CD4-positive, alpha-beta memory T cell (primary cell): ENCODE results near the gene DNAH1. TPM values are rescaled to one million over a fixed set of nuclear protein-coding genes. Genes with fewer than 3 reads are reported as not detected.

Experiments
- CTCF ChIA-PET: fragments of 350-600 bp; sonication (Branson Sonifier 250); formaldehyde crosslinking; loops from one replicate; lab custom pipeline; 2021; ENCODE audit warnings: inconsistent platforms; ENCODE audit not compliant: partially characterized antibody; lab: Charles Lee
- POLR2A ChIA-PET: fragments of 350-600 bp; sonication (Branson Sonifier 250); formaldehyde crosslinking; loops from one replicate; lab custom pipeline; 2021; ENCODE audit not compliant: partially characterized antibody; lab: Charles Lee
- DNase-seq, 5 donors: peaks; one replicate each; pipeline versions ENCODE4 v3.0.0 to v3.0.0-alpha.2; 2020 to 2022; ENCODE audit warnings: mixed read lengths in 1 of 5
- H3K27ac ChIP-seq: one replicate; pipeline ENCODE4 v1.7.0; 2013; ENCODE audit warnings: low read depth, low read length
- H3K27me3 ChIP-seq: 2 replicates; pipeline ENCODE4 v1.7.0; 2013; ENCODE audit warnings: mild to moderate bottlenecking, low read length, moderate library complexity; ENCODE audit not compliant: insufficient read depth
- H3K36me3 ChIP-seq: 2 replicates; pipeline ENCODE4 v1.7.0; 2013; ENCODE audit warnings: mild to moderate bottlenecking, low read length, moderate library complexity; ENCODE audit not compliant: insufficient read depth
- H3K4me1 ChIP-seq: 2 replicates; pipeline ENCODE4 v1.7.0; 2013; ENCODE audit warnings: mild to moderate bottlenecking, low read length, moderate library complexity; ENCODE audit not compliant: insufficient read depth
- H3K4me3 ChIP-seq, 2 donors: one replicate each; pipeline ENCODE4 v1.7.0; 2013; ENCODE audit warnings: low read length in 2 of 2, mild to moderate bottlenecking in 1 of 2
- H3K9me3 ChIP-seq, 2 donors: one replicate each; pipeline ENCODE4 v1.7.0; 2013; ENCODE audit warnings: low read length in 2 of 2, control low read depth in 1 of 2; ENCODE audit not compliant: control insufficient read depth in 1 of 2
- H3K27ac Mint-ChIP-seq, 7 donors: one replicate each; pipeline ENCODE4 v1.8.0; 2020 to 2021; ENCODE audit warnings: mixed read lengths in 7 of 7, mild to moderate bottlenecking in 6 of 7, inconsistent platforms in 3 of 7, moderate library complexity in 3 of 7
- H3K27me3 Mint-ChIP-seq, 2 donors: one replicate each; pipeline ENCODE4 v1.8.0; 2020 to 2021; ENCODE audit warnings: mixed read lengths in 2 of 2
- H3K36me3 Mint-ChIP-seq, 2 donors: one replicate each; pipeline ENCODE4 v1.8.0; 2020 to 2021; ENCODE audit warnings: mixed read lengths in 2 of 2, inconsistent platforms in 1 of 2, mild to moderate bottlenecking in 1 of 2
- H3K4me1 Mint-ChIP-seq, 4 donors: one replicate each; pipeline ENCODE4 v1.8.0; 2020 to 2021; ENCODE audit warnings: mixed read lengths in 4 of 4, mild to moderate bottlenecking in 1 of 4
- H3K4me3 Mint-ChIP-seq, 8 donors: one replicate each; pipeline ENCODE4 v1.8.0; 2020 to 2021; ENCODE audit warnings: mixed read lengths in 8 of 8, mild to moderate bottlenecking in 7 of 8, moderate library complexity in 6 of 8, inconsistent platforms in 3 of 8
- H3K9me3 Mint-ChIP-seq, 8 donors: one replicate each; pipeline ENCODE4 v1.8.0; 2020 to 2021; ENCODE audit warnings: mixed read lengths in 8 of 8, mild to moderate bottlenecking in 5 of 8, inconsistent platforms in 3 of 8, moderate library complexity in 1 of 8
- intact Hi-C: fragments of 100-400 bp; cut with micrococcal nuclease; formaldehyde crosslinking; loops from one replicate; pipeline ENCODE4 v1.15.1; 2023
- polyA plus RNA-seq, 2 donors: library from polyadenylated mRNA; unstranded; fragments of 300-500 nt; fragmentation: Illumina TruSeq; gene quantifications; one replicate each; pipeline ENCODE4 v1.2.3, GENCODE V29; 2021
- total RNA-seq, 2 experiments: library from RNA; stranded (reverse); gene quantifications; one replicate each; pipeline ENCODE4 v1.2.3, GENCODE V29; 2021

Gene DNAH1
- total and polyA plus RNA-seq, 4 experiments from 2014 or later = 0.02 to 49.8 (median 23.1) TPM

DNA sequence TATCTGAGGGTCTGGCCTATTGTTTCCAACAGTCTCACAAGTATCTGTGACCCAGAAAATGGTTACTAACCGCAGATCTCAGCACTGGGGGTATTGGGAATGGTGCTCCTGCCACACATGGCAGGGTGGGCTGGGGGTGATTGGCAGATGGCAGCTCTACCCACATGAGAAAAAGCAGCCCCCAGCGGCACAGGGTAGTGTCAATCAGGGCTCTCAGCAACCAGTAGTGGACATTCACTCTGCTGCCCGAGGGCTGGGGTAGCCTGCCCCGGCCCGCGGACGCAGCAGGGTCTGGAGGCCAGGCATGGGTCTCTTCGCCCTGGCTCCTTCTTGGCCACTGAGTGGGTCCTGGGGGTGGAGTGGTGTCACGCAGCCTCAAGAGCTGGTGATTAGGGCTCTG is 8.6 kb downstream of the DNAH1 start:
- CTCF ChIA-PET = no interaction called here
- POLR2A ChIA-PET = no interaction called here
- Histone ChIP-seq H3K4me3 (no peak overlapping the region), H3K4me1 (no peaks in the 10 kb centered on the region), H3K27me3 (no peaks in the 10 kb centered on the region), H3K9me3 (no peaks in the 10 kb centered on the region), H3K27ac (no peak overlapping the region), H3K36me3 (no peaks in the 10 kb centered on the region)
- DNase-seq = no peak
- Mint-ChIP-seq H3K4me3 (no peak overlapping the region), H3K9me3 (no peaks in the 10 kb centered on the region), H3K27ac (no peak overlapping the region), H3K36me3 (peaks cover 0 to 4% of the 10 kb centered on the region in 2 donors), H3K27me3 (no peaks in the 10 kb centered on the region), H3K4me1 (peaks cover 0 to 2% (median 0%) of the 10 kb centered on the region in 4 donors)
- intact Hi-C loops = no loop called here

DNA sequence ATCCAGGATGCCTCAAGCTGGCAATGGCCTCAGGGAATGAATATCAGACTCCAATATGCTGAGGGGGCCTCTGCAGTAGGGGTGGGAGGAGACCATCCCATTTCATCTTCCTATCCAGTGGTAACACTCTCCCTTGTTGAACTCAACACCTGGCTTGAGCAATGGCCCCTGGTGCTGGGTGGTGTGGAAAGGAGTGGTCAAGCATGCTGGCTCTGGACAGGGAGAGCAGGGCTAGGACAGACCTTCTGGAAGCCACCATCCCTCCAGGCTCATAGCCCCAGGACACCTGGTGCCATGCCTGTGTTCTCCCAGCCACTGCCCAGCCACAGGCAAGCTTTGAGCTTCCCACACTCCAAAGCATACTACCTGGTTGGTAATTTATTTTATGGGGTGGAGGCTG is 9.6 kb downstream of the DNAH1 start:
- ChIA-PET CTCF (no interaction called here), POLR2A (no interaction called here)
- Histone ChIP-seq H3K4me3 (no peak overlapping the region), H3K36me3 (no peaks in the 10 kb centered on the region), H3K9me3 (no peaks in the 10 kb centered on the region), H3K27me3 (no peaks in the 10 kb centered on the region), H3K4me1 (no peaks in the 10 kb centered on the region), H3K27ac (no peak overlapping the region)
- Mint-ChIP-seq H3K36me3 (peaks cover 0 to 8% of the 10 kb centered on the region in 2 donors), H3K27me3 (no peaks in the 10 kb centered on the region), H3K9me3 (no peaks in the 10 kb centered on the region), H3K4me3 (no peak overlapping the region), H3K27ac (no peak overlapping the region), H3K4me1 (peaks cover 0 to 4% (median 1%) of the 10 kb centered on the region in 4 donors)
- no peak for DNase-seq
- intact Hi-C loops = no loop called here

DNA sequence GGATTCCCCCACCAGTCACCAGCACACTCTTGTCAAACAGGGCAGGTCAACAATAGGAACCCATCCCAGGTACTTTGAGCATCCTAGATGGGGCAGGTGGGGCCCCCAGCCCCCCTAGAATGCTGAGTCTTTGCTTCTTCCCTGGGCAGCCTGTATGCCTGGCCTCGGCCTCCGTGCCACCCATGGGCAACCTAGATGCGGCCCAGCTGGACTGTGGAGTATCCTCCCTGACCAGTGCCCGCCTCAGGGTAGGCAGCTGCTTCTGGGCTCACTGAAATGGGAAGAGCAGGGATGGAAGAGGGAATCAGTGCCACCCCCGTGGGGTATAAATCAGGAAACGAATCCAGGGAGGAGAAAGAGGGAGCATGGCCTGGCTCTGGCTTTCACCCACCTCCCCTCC is 10.9 kb downstream of the DNAH1 start:
- Histone ChIP-seq H3K36me3 (no peaks in the 10 kb centered on the region), H3K27me3 (no peaks in the 10 kb centered on the region), H3K4me3 (no peak overlapping the region), H3K27ac (no peak overlapping the region), H3K4me1 (no peaks in the 10 kb centered on the region), H3K9me3 (no peaks in the 10 kb centered on the region)
- H3K4me1 Mint-ChIP-seq = peaks cover 0 to 4% (median 1%) of the 10 kb centered on the region in 4 donors
- intact Hi-C loops = no loop called here
- no peak for DNase-seq
- no peak overlapping the region for H3K27ac Mint-ChIP-seq
- CTCF ChIA-PET = interaction anchor here (2.0 kb wide), 1 partner anchor 12 kb away, joined by 6 read pairs; no protein-coding TSS in a partner anchor
- H3K27me3 Mint-ChIP-seq = no peaks in the 10 kb centered on the region
- peaks cover 0 to 6% of the 10 kb centered on the region in 2 donors for H3K36me3 Mint-ChIP-seq
- no peak overlapping the region for H3K4me3 Mint-ChIP-seq
- POLR2A ChIA-PET = interaction anchor here (0.9 kb wide), 1 partner anchor 77 kb away, joined by 3 read pairs; no protein-coding TSS in a partner anchor
- H3K9me3 Mint-ChIP-seq = no peaks in the 10 kb centered on the region

DNA sequence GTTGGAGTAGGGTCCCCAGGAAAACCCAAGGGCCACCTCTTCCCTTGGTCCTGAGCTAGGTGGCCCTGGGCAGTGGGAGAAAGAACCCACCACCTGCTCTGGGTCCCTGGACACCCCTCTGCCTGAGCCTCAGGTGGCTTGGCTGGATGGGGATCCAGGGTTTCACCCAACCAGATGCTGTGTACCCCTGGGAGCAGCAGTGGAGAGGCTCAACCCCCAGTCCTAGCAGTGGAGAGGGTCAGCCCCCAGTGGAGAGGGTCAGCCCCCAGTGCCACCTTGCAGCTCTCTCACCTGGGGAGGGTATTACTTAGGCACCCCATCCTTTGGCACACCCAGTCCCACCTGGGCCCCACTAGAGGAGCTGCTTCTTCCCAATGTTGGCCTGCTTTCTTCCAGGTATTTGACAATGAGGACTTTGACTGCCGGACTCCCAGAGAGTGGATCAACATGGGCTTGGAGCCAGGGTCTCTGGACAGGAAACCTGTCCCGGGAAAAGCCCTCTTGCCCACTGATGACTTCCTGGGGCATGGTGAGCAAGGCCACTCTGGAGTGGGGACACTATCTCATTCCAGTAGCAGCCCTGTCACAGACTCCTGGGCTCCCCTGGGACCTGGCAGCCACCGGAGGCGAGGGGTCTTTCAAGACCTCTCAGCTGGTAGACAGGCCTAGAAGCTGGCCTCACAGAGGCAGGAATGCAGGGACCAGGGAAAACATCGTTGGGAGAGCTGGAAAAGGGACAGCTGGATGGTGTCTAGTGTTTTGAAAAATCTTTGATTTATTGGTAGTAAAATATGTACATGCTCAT is 11.6 kb downstream of the DNAH1 start:
- DNase-seq = no peak
- peaks cover 0 to 12% of the 10 kb centered on the region in 2 donors for H3K36me3 Mint-ChIP-seq
- Histone ChIP-seq H3K9me3 (no peaks in the 10 kb centered on the region), H3K27ac (no peak overlapping the region), H3K36me3 (no peaks in the 10 kb centered on the region), H3K4me1 (no peaks in the 10 kb centered on the region), H3K27me3 (no peaks in the 10 kb centered on the region), H3K4me3 (no peak overlapping the region)
- peak overlapping the region in 1 of 7 donors; percentile 70 for H3K27ac Mint-ChIP-seq
- CTCF ChIA-PET = interaction anchor here (0.7 to 2.0 kb wide), 2 partner anchors 11 to 96 kb away, joined by 3 to 6 read pairs; no protein-coding TSS in a partner anchor
- intact Hi-C loops = no loop called here
- peaks cover 0 to 4% (median 1%) of the 10 kb centered on the region in 4 donors for H3K4me1 Mint-ChIP-seq
- no peaks in the 10 kb centered on the region for H3K27me3 Mint-ChIP-seq
- POLR2A ChIA-PET = interaction anchor here (0.9 kb wide), 1 partner anchor 78 kb away, joined by 3 read pairs; no protein-coding TSS in a partner anchor
- H3K4me3 Mint-ChIP-seq = no peak overlapping the region
- no peaks in the 10 kb centered on the region for H3K9me3 Mint-ChIP-seq

DNA sequence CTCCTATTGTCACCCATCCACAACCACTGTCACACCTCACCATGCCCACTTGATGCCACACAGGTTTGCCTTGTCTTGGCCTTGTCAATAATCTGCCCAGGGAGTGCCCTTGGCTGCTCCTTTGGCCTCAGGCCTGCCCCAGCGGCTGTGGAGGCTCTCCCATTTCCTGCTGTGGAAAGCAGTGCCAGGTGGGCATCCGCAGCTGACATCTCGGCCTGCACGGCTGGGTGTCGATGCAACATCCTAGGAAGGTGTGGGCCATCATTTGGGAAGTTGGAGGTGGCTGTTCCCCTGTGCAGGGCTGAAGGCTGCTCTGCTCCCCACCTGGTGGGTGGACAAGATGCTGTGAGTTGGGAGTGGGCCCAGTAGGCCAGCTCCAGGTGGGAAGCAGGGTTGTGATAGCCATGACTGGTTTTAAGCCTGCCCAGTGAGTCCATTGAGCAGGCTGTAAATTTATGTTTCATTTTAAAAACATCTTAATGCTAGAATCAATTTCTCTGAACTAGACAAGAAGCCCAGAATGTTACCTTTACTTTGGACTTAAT is 12.5 kb downstream of the DNAH1 start:
- Histone ChIP-seq H3K4me3 (no peak overlapping the region), H3K27ac (no peak overlapping the region), H3K4me1 (no peaks in the 10 kb centered on the region), H3K27me3 (no peaks in the 10 kb centered on the region), H3K36me3 (no peaks in the 10 kb centered on the region), H3K9me3 (no peaks in the 10 kb centered on the region)
- no peak for DNase-seq
- peak overlapping the region in 3 of 7 donors; percentile 12 to 56 (median 47) for H3K27ac Mint-ChIP-seq
- no peak overlapping the region for H3K4me3 Mint-ChIP-seq
- peaks cover 0 to 4% (median 1%) of the 10 kb centered on the region in 4 donors for H3K4me1 Mint-ChIP-seq
- no peaks in the 10 kb centered on the region for H3K27me3 Mint-ChIP-seq
- H3K9me3 Mint-ChIP-seq = no peaks in the 10 kb centered on the region
- intact Hi-C loops = no loop called here
- peaks cover 2 to 20% of the 10 kb centered on the region in 2 donors for H3K36me3 Mint-ChIP-seq
- CTCF ChIA-PET = interaction anchor here (0.7 to 2.0 kb wide), 3 partner anchors 11 to 97 kb away, joined by 3 to 6 read pairs (median 6); no protein-coding TSS in a partner anchor
- POLR2A ChIA-PET = interaction anchor here (0.8 kb wide), 1 partner anchor 90 kb away, joined by 3 read pairs; the partner anchor contains the start of gene TWF2

DNA sequence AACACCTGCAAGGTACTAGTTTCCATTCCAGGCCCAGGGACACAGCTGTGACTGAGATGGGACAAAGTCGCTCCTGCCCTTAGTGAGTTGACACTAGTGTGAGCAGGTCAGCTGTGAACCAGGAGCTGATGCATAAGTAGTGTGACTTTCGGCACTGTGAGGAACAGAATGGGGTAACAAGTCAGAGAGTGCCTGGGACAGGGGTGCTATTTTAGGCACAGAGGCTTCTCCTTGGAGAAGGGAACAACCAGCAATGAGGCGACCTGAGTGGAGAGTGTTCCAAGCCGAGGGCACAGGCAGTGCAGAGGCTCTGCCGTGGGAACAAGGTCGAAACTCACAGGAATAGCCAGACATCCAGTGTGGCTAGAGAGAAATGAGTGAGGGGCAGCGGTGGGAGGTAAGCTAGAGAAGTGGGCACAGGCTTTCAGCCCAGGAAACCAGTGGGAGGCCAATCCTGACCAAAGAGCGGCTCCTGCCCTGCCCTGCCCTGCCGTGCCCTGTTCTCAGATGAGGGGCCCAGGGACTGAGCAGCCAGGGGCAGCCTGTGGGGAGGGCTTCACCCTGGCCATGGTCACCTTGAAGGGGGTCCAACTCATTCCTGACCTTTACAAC is 14.2 kb downstream of the DNAH1 start:
- intact Hi-C loops = no loop called here
- Histone ChIP-seq H3K4me1 (no peaks in the 10 kb centered on the region), H3K36me3 (no peaks in the 10 kb centered on the region), H3K9me3 (no peaks in the 10 kb centered on the region), H3K4me3 (no peak overlapping the region), H3K27me3 (no peaks in the 10 kb centered on the region), H3K27ac (no peak overlapping the region)
- Mint-ChIP-seq H3K4me1 (peaks cover 0 to 4% (median 1%) of the 10 kb centered on the region in 4 donors), H3K9me3 (no peaks in the 10 kb centered on the region), H3K36me3 (peaks cover 2 to 25% of the 10 kb centered on the region in 2 donors), H3K27me3 (no peaks in the 10 kb centered on the region), H3K27ac (peak overlapping the region in 4 of 7 donors; percentile 17 to 56 (median 42)), H3K4me3 (no peak overlapping the region)
- CTCF ChIA-PET = interaction anchor here (1.0 to 1.4 kb wide), 4 partner anchors 9 to 112 kb away, joined by 3 to 6 read pairs (median 3); no protein-coding TSS in a partner anchor
- POLR2A ChIA-PET = no interaction called here
- no peak for DNase-seq

DNA sequence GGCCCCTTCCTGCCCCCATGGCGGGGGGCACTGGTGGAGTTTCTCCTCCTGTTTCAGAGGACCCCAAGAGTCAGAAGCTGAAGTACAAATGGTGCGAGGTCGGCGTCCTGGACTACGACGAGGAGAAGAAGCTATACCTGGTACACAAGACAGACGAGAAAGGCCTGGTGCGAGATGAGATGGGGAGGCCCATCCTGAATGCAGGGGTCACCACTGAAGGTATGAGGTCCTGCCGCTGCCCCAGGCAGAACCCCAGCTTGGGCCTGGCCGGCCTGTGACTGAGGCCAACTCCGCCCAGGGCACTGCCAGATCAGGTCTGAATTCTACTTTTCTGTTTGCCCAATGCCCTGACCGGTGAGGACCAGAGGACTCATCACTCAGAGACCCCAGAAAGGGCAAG is 15.0 kb downstream of the DNAH1 start:
- Histone ChIP-seq H3K36me3 (no peaks in the 10 kb centered on the region), H3K27me3 (no peaks in the 10 kb centered on the region), H3K4me1 (no peaks in the 10 kb centered on the region), H3K27ac (no peak overlapping the region), H3K9me3 (no peaks in the 10 kb centered on the region), H3K4me3 (no peak overlapping the region)
- ChIA-PET POLR2A (interaction anchor here (0.5 kb wide), 1 partner anchor 10 kb away, joined by 4 read pairs; no protein-coding TSS in a partner anchor), CTCF (no interaction called here)
- DNase-seq = no peak
- Mint-ChIP-seq H3K27me3 (no peaks in the 10 kb centered on the region), H3K9me3 (no peaks in the 10 kb centered on the region), H3K4me1 (peaks cover 0 to 4% (median 1%) of the 10 kb centered on the region in 4 donors), H3K27ac (no peak overlapping the region), H3K4me3 (no peak overlapping the region), H3K36me3 (peaks cover 2 to 25% of the 10 kb centered on the region in 2 donors)
- intact Hi-C loops = no loop called here
